CD1c-positive myeloid dendritic cell (primary cell): ENCODE results near the gene POLR2B.
"Not testable (repeated sequence)": the region's sequence is repeated elsewhere in the genome, so short reads cannot be mapped to it uniquely, and the experiment has no call there.

Source experiments
- DNase-seq: peaks from one replicate; pipeline ENCODE4 v3.0.0-alpha.2; 2016; ENCODE audit errors: extremely low spot score

POLR2B gene

GRCh38 chr4:57053508-57053907 lies 74.8 kb downstream of the POLR2B start:
- DNase-seq = no peak

- no peak for DNase-seq
Measured at GRCh38 chr4:57055886-57056285, 77.2 kb downstream of the POLR2B start.

GRCh38 chr4:57059890-57060716 lies 81.4 kb downstream of the POLR2B start:
- no peak for DNase-seq

GRCh38 chr4:57060717-57061067 lies 82.0 kb downstream of the POLR2B start:
- DNase-seq = not testable (repeated sequence)

- DNase-seq = no peak
Measured at GRCh38 chr4:57061395-57061794, 82.7 kb downstream of the POLR2B start.

- no peak for DNase-seq
Measured at GRCh38 chr4:57063518-57063917, 84.8 kb downstream of the POLR2B start.

GRCh38 chr4:57064120-57064519 lies 85.4 kb downstream of the POLR2B start:
- no peak for DNase-seq

- no peak for DNase-seq
Measured at GRCh38 chr4:57064811-57065711, 86.4 kb downstream of the POLR2B start.

- DNase-seq = no peak
Measured at GRCh38 chr4:57065730-57066482, 87.2 kb downstream of the POLR2B start.

GRCh38 chr4:57068237-57068981 lies 89.7 kb downstream of the POLR2B start:
- DNase-seq = no peak

GRCh38 chr4:57070461-57070860 lies 91.8 kb downstream of the POLR2B start:
- DNase-seq = no peak

GRCh38 chr4:57071326-57071725 lies 92.6 kb downstream of the POLR2B start:
- DNase-seq = no peak

- no peak for DNase-seq
Measured at GRCh38 chr4:57073559-57073958, 94.9 kb downstream of the POLR2B start.

- no peak for DNase-seq
Measured at GRCh38 chr4:57074744-57075143, 96.0 kb downstream of the POLR2B start.

- no peak for DNase-seq
Measured at GRCh38 chr4:57075367-57075766, 96.7 kb downstream of the POLR2B start.

- no peak for DNase-seq
Measured at GRCh38 chr4:57076646-57077045, 98.0 kb downstream of the POLR2B start.

- DNase-seq = no peak
Measured at GRCh38 chr4:57077550-57078343, 99.1 kb downstream of the POLR2B start.

GRCh38 chr4:57078685-57079521 lies 100.2 kb downstream of the POLR2B start:
- no peak for DNase-seq
